Neural cell (in vitro differentiated cells): ENCODE measurements around the gene TPSG1.

ENCODE experiments used
- EP300 ChIP-seq: fragments of 450-650 bp; conservative IDR thresholded peaks from 2 replicates; pipeline ENCODE4 v1.6.1; 2014; ENCODE audit warnings: antibody characterized with exemption, mild to moderate bottlenecking, moderate library complexity; ENCODE audit not compliant: poor library complexity, severe bottlenecking
- EZH2 ChIP-seq: fragments of 200-600, 300-800 bp; shearing (Covaris generic), sonication (generic); IDR thresholded peaks from 2 replicates; pipeline ENCODE4 v1.6.1; 2014; ENCODE audit warnings: antibody characterized with exemption, low read length, borderline replicate concordance, mild to moderate bottlenecking; ENCODE audit not compliant: insufficient read depth, poor library complexity, severe bottlenecking
- MXI1 ChIP-seq: fragments of 450-650 bp; conservative IDR thresholded peaks from 2 replicates; pipeline ENCODE4 v1.6.1; 2014; ENCODE audit warnings: antibody characterized with exemption, mild to moderate bottlenecking; ENCODE audit not compliant: poor library complexity, severe bottlenecking
- POLR2AphosphoS5 ChIP-seq: IDR thresholded peaks from 2 replicates; pipeline ENCODE4 v1.6.1; 2012
- RAD21 ChIP-seq: fragments of 450-650 bp; conservative IDR thresholded peaks from 2 replicates; pipeline ENCODE4 v1.6.1; 2014; ENCODE audit warnings: antibody characterized with exemption, mild to moderate bottlenecking, moderate library complexity
- TF ChIP-seq, protein P1 (sequence below): fragments of 450-650 bp; IDR thresholded peaks from 2 replicates; pipeline ENCODE4 v1.5.1; 2014; ENCODE audit warnings: antibody characterized with exemption, mild to moderate bottlenecking, moderate library complexity; ENCODE audit not compliant: poor library complexity, severe bottlenecking

- TF ChIP-seq, protein P1, sequence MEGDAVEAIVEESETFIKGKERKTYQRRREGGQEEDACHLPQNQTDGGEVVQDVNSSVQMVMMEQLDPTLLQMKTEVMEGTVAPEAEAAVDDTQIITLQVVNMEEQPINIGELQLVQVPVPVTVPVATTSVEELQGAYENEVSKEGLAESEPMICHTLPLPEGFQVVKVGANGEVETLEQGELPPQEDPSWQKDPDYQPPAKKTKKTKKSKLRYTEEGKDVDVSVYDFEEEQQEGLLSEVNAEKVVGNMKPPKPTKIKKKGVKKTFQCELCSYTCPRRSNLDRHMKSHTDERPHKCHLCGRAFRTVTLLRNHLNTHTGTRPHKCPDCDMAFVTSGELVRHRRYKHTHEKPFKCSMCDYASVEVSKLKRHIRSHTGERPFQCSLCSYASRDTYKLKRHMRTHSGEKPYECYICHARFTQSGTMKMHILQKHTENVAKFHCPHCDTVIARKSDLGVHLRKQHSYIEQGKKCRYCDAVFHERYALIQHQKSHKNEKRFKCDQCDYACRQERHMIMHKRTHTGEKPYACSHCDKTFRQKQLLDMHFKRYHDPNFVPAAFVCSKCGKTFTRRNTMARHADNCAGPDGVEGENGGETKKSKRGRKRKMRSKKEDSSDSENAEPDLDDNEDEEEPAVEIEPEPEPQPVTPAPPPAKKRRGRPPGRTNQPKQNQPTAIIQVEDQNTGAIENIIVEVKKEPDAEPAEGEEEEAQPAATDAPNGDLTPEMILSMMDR, result no peak
- TF ChIP-seq EZH2, result no peak
- no peak for TF ChIP-seq EP300
- no peak for TF ChIP-seq POLR2AphosphoS5
- TF ChIP-seq RAD21, result no peak
- TF ChIP-seq MXI1, result no peak
These were observed 46.3 kb upstream of the TPSG1 start for GRCh38 chr16:1271380-1271723.
